Common myeloid progenitor, CD34-positive (primary cell): ENCODE results near the gene PRDM16.
A peak's percentile ranks its signal among the peaks of the same experiment; 100 is the strongest.

Experiments used
- CTCF ChIA-PET: fragments of 350-600 bp; sonication (Branson Sonifier 250); formaldehyde crosslinking; loops from one replicate; lab custom pipeline; 2021; ENCODE audit warnings: antibody characterized with exemption; lab: Charles Lee
- POLR2A ChIA-PET: fragments of 350-600 bp; sonication (Branson Sonifier 250); formaldehyde crosslinking; loops from one replicate; lab custom pipeline; 2021; ENCODE audit warnings: antibody characterized with exemption; lab: Charles Lee
- DNase-seq, 3 donors: peaks; one replicate each; pipeline versions ENCODE4 v3.0.0 to v3.0.0-alpha.2; 2013
- H3K27ac ChIP-seq, 2 experiments: 1 replicate in 1 of 2; 2 replicates in 1 of 2; pipeline ENCODE4 v1.7.0; 2013; ENCODE audit warnings: inconsistent platforms in 2 of 2, low read length in 2 of 2, mild to moderate bottlenecking in 2 of 2, low read depth in 1 of 2, moderate library complexity in 1 of 2; ENCODE audit not compliant: severe bottlenecking in 2 of 2, insufficient read depth in 1 of 2, poor library complexity in 1 of 2
- H3K27me3 ChIP-seq, 5 experiments: replicated peaks in 2 of 5; 1 replicate in 3 of 5; 2 replicates in 2 of 5; pipeline versions ENCODE4 v1.6.1 to v1.7.0; 2013; ENCODE audit warnings: low read length in 4 of 5, mild to moderate bottlenecking in 2 of 5, moderate library complexity in 2 of 5, inconsistent platforms in 1 of 5; ENCODE audit not compliant: insufficient read depth in 5 of 5, control insufficient read depth in 4 of 5
- H3K36me3 ChIP-seq, 4 experiments: 1 replicate in 2 of 4; 2 replicates in 2 of 4; pipeline versions ENCODE4 v1.6.1 to v1.7.0; 2013; ENCODE audit warnings: low read length in 3 of 4, control low read depth in 1 of 4, mild to moderate bottlenecking in 1 of 4; ENCODE audit not compliant: control insufficient read depth in 4 of 4, insufficient read depth in 4 of 4
- H3K4me1 ChIP-seq, 4 experiments: 1 replicate in 3 of 4; 2 replicates in 1 of 4; pipeline versions ENCODE4 v1.6.1 to v1.7.1; 2013; ENCODE audit warnings: low read length in 3 of 4, mild to moderate bottlenecking in 3 of 4, control low read depth in 1 of 4, inconsistent platforms in 1 of 4, moderate library complexity in 1 of 4; ENCODE audit not compliant: control insufficient read depth in 4 of 4, insufficient read depth in 4 of 4; ENCODE audit errors: control extremely low read depth in 1 of 4
- H3K4me3 ChIP-seq, 7 experiments: 1 replicate in 4 of 7; 2 replicates in 3 of 7; pipeline versions ENCODE4 v1.5.1 to v1.7.0; 2013; ENCODE audit warnings: mild to moderate bottlenecking in 7 of 7, low read length in 6 of 7, moderate library complexity in 6 of 7, inconsistent platforms in 2 of 7, low read depth in 2 of 7, control low read depth in 1 of 7; ENCODE audit not compliant: insufficient read depth in 4 of 7, control insufficient read depth in 1 of 7; ENCODE audit errors: extremely low read depth in 1 of 7
- H3K9me3 ChIP-seq, 5 experiments: 1 replicate in 4 of 5; 2 replicates in 1 of 5; pipeline versions ENCODE4 v1.6.1 to v1.7.1; 2013; ENCODE audit warnings: low read length in 4 of 5, mild to moderate bottlenecking in 2 of 5, inconsistent platforms in 1 of 5, low read depth in 1 of 5, moderate library complexity in 1 of 5; ENCODE audit not compliant: control insufficient read depth in 4 of 5, insufficient read depth in 2 of 5; ENCODE audit errors: control extremely low read depth in 1 of 5
- WGBS: methylation state at CpG from one replicate; pipeline ENCODE4 v1.1.5; 2013; ENCODE audit not compliant: insufficient coverage; 5-methylcytosine and 5-hydroxymethylcytosine counted together

The PRDM16 gene

DNA sequence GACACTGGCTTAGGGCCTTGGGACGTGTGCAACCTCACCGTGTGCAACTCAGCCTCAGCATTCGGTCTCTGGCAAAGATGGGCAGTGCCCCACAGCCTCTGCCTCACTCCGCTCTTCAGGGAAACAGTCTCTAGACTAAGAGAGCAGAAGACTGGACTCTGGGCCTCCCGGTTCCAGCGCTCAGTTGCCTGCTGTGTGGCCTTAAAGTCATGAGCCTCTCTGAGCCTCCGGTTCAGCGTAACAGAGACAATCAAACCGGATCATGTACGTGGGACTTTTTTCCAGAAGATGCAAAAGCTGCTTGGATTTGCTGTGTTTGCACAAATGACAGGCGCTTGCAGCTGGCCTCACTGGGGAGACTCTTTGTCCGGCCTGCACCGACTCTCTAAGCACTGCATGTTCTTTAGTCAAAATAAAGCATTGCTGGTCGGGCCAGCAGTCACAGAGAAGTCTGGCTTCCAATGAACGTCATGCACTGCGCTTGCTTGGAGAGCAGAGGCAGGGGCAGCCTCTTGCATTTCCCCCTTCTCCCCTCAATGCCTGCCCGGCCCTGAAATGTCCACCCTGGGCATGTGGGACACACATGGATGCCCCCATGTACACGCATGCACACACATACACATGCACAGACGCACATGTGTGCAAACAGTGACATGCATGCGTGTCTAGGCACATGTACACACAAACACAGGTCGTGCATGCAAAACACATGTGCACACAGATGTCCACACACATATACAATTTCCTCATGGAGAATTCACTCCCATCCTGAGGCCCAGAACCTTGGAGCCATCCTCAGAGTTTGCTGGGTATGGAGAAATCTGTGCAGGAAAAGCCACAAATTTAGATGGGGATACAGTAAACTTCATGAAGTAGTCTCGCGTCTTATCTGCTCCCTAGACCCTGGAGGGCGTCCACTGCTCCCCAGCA is 152.4 kb downstream of the PRDM16 start:
- POLR2A ChIA-PET, result no interaction called here
- CTCF ChIA-PET, result interaction anchor here (1.5 kb wide), 1 partner anchor 15 kb away, joined by 4 read pairs; no protein-coding TSS in a partner anchor
- H3K36me3 ChIP-seq, result no peaks in the 10 kb centered on the region
- no peak overlapping the region for H3K27ac ChIP-seq
- no peaks in the 10 kb centered on the region for H3K9me3 ChIP-seq
- 90% methylated on average over 18 of the region's 24 CpGs for WGBS
- peaks cover 2 to 54% (median 45%) of the 10 kb centered on the region in 4 experiments for H3K4me1 ChIP-seq
- H3K4me3 ChIP-seq, result peak overlapping the region in 2 of 7 experiments; percentile 28 to 59
- no peaks in the 10 kb centered on the region for H3K27me3 ChIP-seq
- DNase-seq, result peak in 1 of 3 donors; percentile 10

GRCh38 chr1:3222042-3222692 is 153.2 kb downstream of the PRDM16 start:
- WGBS, result 0% methylated on average over 6 of the region's 16 CpGs
- CTCF ChIA-PET, result interaction anchor here (0.7 kb wide), 1 partner anchor 202 kb away, joined by 3 read pairs; no protein-coding TSS in a partner anchor
- POLR2A ChIA-PET, result interaction anchor here (1.0 kb wide), 1 partner anchor 97 kb away, joined by 4 read pairs; no protein-coding TSS in a partner anchor
- DNase-seq, result peak; percentile 90 to 97 (median 96)
- H3K4me1 ChIP-seq, result peaks cover 2 to 58% (median 46%) of the 10 kb centered on the region in 4 experiments
- no peaks in the 10 kb centered on the region for H3K9me3 ChIP-seq
- no peaks in the 10 kb centered on the region for H3K36me3 ChIP-seq
- no peaks in the 10 kb centered on the region for H3K27me3 ChIP-seq
- no peak overlapping the region for H3K27ac ChIP-seq
- peak overlapping the region in 2 of 7 experiments; percentile 30 to 59 for H3K4me3 ChIP-seq

DNA sequence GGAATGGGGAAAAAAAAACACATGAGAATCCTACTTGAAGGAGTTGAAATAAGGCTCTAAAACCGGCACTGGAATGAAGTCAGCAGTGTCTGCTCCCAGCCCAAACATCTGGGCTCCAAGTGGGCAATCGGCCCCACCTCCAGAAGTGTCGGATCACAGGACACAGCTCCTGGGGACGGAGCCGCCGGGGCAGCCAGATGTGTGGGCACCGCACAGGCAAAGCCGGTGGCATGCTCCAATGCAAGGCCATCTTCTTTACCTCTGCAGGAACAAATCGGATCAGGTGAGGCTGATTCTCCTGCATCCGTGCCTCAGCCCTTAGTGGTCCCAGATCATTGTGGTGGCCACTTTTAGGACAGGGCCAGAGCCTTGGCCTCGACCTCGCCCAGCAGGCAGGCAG is 156.7 kb downstream of the PRDM16 start:
- no peak overlapping the region for H3K4me3 ChIP-seq
- POLR2A ChIA-PET, result no interaction called here
- H3K9me3 ChIP-seq, result no peaks in the 10 kb centered on the region
- no peaks in the 10 kb centered on the region for H3K36me3 ChIP-seq
- H3K4me1 ChIP-seq, result peaks cover 2 to 36% (median 33%) of the 10 kb centered on the region in 4 experiments
- no peak overlapping the region for H3K27ac ChIP-seq
- 94% methylated on average over 12 of the region's 12 CpGs for WGBS
- no peak for DNase-seq
- no peaks in the 10 kb centered on the region for H3K27me3 ChIP-seq
- CTCF ChIA-PET, result no interaction called here

DNA sequence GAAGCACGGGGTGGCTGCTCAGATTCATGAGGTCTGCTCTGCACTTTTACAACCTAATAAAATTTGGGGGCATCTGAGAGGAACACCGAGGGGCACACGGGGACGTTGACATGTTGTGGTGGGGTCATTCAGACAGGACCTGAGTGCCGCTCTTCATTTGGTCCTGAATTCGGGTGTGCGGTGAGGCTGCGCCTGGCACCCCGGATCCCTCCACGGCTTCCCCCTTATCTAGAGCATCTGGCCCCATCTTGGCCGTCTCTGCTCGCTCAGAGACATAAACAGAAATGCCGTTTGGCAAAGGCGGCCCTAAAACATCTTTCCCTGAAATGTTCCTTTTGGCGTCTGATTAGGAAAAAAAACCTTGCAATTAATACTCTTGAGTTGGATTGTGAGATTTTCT is 157.2 kb downstream of the PRDM16 start:
- Histone ChIP-seq H3K27ac (no peak overlapping the region), H3K4me1 (peaks cover 2 to 31% (median 28%) of the 10 kb centered on the region in 4 experiments), H3K27me3 (no peaks in the 10 kb centered on the region), H3K4me3 (no peak overlapping the region), H3K36me3 (no peaks in the 10 kb centered on the region), H3K9me3 (no peaks in the 10 kb centered on the region)
- ChIA-PET POLR2A (no interaction called here), CTCF (no interaction called here)
- DNase-seq, result no peak
- 66% methylated on average over 10 of the region's 15 CpGs for WGBS

DNA sequence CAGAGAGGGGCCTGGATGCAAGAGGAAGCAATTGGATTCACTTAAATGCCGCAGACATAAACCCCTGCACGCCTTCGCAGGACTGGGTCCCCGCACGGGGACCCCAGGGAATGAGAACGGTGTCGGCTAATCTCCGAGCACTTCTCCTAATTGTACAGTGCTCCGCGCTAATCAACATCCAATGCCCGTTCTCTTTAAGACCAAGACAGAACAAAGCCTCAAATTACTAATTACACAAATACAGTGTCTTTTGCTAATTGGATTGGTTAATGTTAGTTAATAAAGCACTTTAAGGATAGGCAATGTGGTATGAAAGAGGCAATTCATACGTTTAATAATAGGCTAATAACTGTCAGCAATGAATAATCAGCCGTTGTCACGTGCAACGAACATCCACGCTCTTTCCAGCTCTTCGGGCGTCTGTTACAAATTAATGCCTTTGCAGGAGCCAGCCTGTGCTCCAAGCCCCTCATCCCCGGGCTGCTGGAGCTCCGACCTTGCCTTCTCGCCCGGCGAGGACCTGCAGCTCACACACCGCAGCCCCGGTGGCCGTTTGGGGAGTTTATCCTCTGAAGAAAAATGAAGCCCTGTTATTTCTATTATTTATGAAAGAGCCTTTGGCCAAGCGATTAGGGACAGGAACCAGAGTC is 157.8 kb downstream of the PRDM16 start:
- H3K9me3 ChIP-seq, result no peaks in the 10 kb centered on the region
- no peak for DNase-seq
- H3K27ac ChIP-seq, result no peak overlapping the region
- no peaks in the 10 kb centered on the region for H3K36me3 ChIP-seq
- peaks cover 0 to 24% (median 21%) of the 10 kb centered on the region in 4 experiments for H3K4me1 ChIP-seq
- CTCF ChIA-PET, result no interaction called here
- POLR2A ChIA-PET, result no interaction called here
- H3K4me3 ChIP-seq, result no peak overlapping the region
- 87% methylated on average over 24 of the region's 27 CpGs for WGBS
- no peaks in the 10 kb centered on the region for H3K27me3 ChIP-seq

GRCh38 chr1:3227351-3227704 is 158.3 kb downstream of the PRDM16 start:
- POLR2A ChIA-PET, result no interaction called here
- H3K27ac ChIP-seq, result no peak overlapping the region
- CTCF ChIA-PET, result no interaction called here
- H3K36me3 ChIP-seq, result no peaks in the 10 kb centered on the region
- no peak overlapping the region for H3K4me3 ChIP-seq
- DNase-seq, result no peak
- WGBS, result over 99% methylated on average over 17 of the region's 17 CpGs
- H3K4me1 ChIP-seq, result peaks cover 0 to 22% (median 17%) of the 10 kb centered on the region in 4 experiments
- H3K27me3 ChIP-seq, result no peaks in the 10 kb centered on the region
- H3K9me3 ChIP-seq, result no peaks in the 10 kb centered on the region
